Loucy (cell line): ENCODE data around the gene SPATC1L.

Source experiments
- H2AFZ ChIP-seq: fragments of 200-600 bp; sonication (generic); 2 replicates; pipeline ENCODE4 v1.6.0; 2016; ENCODE audit warnings: antibody characterized with exemption, mild to moderate bottlenecking, low read length, moderate library complexity
- H3F3A ChIP-seq: fragments of 200-600 bp; 2 replicates; pipeline ENCODE4 v1.6.0; 2016; ENCODE audit warnings: antibody characterized with exemption, low read depth, mild to moderate bottlenecking
- H3K27me3 ChIP-seq: fragments of 200-600 bp; sonication (generic); 2 replicates; pipeline ENCODE4 v1.6.1; 2014; ENCODE audit warnings: low read length, mild to moderate bottlenecking; ENCODE audit not compliant: insufficient read depth, poor library complexity, severe bottlenecking
- H3K36me3 ChIP-seq: fragments of 200-600 bp; sonication (generic); 2 replicates; pipeline ENCODE4 v1.6.1; 2016; ENCODE audit warnings: low read length; ENCODE audit not compliant: insufficient read depth
- H3K4me1 ChIP-seq: fragments of 200-600 bp; sonication (generic); 2 replicates; pipeline ENCODE4 v1.5.1; 2014; ENCODE audit warnings: low read length, mild to moderate bottlenecking; ENCODE audit not compliant: insufficient read depth, poor library complexity, severe bottlenecking
- H3K4me2 ChIP-seq: fragments of 200-600 bp; sonication (generic); 2 replicates; pipeline ENCODE4 v1.6.0; 2014; ENCODE audit warnings: antibody characterized with exemption, low read length, low read depth, mild to moderate bottlenecking; ENCODE audit not compliant: poor library complexity, severe bottlenecking
- H3K4me3 ChIP-seq: fragments of 200-600 bp; sonication (generic); 2 replicates; pipeline ENCODE4 v1.5.1; 2014; ENCODE audit warnings: low read length, mild to moderate bottlenecking, mixed read lengths; ENCODE audit not compliant: poor library complexity, severe bottlenecking
- H3K79me2 ChIP-seq: fragments of 200-600 bp; sonication (generic); 2 replicates; pipeline ENCODE4 v1.6.1; 2014; ENCODE audit warnings: low read length; ENCODE audit not compliant: insufficient read depth
- H3K9ac ChIP-seq: fragments of 200-600 bp; sonication (generic); 2 replicates; pipeline ENCODE4 v1.6.0; 2014; ENCODE audit warnings: mild to moderate bottlenecking, low read depth, low read length, moderate library complexity; ENCODE audit not compliant: poor library complexity, severe bottlenecking
- H3K9me2 ChIP-seq: fragments of 200-600 bp; sonication (generic); replicated peaks from 2 replicates; pipeline ENCODE4 v1.6.1; 2016; ENCODE audit warnings: low read depth, low read length, mixed read lengths
- H3K9me3 ChIP-seq: fragments of 200-600 bp; sonication (generic); 2 replicates; pipeline ENCODE4 v1.6.1; 2014; ENCODE audit warnings: mild to moderate bottlenecking, antibody characterized with exemption, low read length, low read depth; ENCODE audit not compliant: insufficient read depth
- H4K20me1 ChIP-seq: fragments of 200-600 bp; sonication (generic); 2 replicates; pipeline ENCODE4 v1.6.0; 2014; ENCODE audit warnings: antibody characterized with exemption, low read length, mild to moderate bottlenecking; ENCODE audit not compliant: insufficient read depth, poor library complexity, severe bottlenecking
- EZH2phosphoT487 ChIP-seq: fragments of 200-600 bp; IDR thresholded peaks from 2 replicates; pipeline ENCODE4 v1.6.1; 2018; ENCODE audit warnings: antibody characterized with exemption, mild to moderate bottlenecking, moderate library complexity, borderline replicate concordance
- TF ChIP-seq, protein P1 (sequence below): fragments of 200-600 bp; sonication (generic); conservative IDR thresholded peaks from 2 replicates; pipeline ENCODE4 v1.5.1; 2014; ENCODE audit warnings: mild to moderate bottlenecking, antibody characterized with exemption, low read length

Gene SPATC1L

DNA sequence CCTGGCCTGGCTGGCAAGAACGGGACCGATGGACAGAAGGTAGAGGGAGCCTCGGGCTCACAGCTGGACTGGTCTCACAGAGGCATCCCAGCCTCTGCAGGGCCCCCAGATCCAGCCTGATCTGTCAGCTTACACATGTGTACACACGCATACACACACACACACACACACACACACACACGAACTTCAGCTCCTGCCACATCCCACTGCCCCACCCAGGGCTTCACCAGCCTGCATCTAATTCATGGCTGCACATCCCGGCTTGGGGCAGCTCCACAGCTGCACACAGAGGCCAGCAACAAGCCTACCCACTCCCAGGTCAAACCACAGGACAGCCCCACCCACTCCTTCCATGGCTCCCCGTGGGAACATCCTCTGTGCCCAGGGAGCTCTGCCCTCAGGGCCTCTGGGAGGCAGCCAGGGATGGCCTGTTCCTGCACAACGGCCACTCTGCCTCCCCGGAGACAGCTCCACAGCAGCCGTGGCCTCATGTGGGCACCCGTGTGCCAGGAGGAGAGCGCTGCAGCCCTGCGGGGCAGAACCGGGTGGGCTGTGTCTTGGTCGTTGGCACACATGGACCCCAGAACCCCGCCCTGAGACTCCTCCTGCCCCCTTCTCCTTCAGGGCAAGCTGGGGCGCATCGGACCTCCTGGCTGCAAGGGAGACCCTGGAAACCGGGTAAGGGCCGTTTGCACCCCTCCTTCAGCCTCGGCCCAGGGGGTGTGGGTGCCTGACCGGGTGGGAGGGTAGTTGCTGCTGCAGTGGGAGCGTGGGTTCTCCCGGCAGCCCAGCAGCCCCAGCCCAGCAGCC, 67.3 kb downstream of the SPATC1L start:
- Histone ChIP-seq H3K79me2 (no peaks in the 10 kb centered on the region), H3K36me3 (no peaks in the 10 kb centered on the region), H3F3A (no peaks in the 10 kb centered on the region), H4K20me1 (no peaks in the 10 kb centered on the region), H3K9me2 (no peaks in the 10 kb centered on the region), H3K9ac (no peak overlapping the region), H3K27me3 (no peaks in the 10 kb centered on the region), H3K4me1 (no peaks in the 10 kb centered on the region), H3K9me3 (peaks cover 31% of the 10 kb centered on the region; the same call in 1 of the 2 replicates), H2AFZ (no peak overlapping the region), H3K4me2 (no peak overlapping the region), H3K4me3 (no peak overlapping the region)
- TF ChIP-seq, protein P1, sequence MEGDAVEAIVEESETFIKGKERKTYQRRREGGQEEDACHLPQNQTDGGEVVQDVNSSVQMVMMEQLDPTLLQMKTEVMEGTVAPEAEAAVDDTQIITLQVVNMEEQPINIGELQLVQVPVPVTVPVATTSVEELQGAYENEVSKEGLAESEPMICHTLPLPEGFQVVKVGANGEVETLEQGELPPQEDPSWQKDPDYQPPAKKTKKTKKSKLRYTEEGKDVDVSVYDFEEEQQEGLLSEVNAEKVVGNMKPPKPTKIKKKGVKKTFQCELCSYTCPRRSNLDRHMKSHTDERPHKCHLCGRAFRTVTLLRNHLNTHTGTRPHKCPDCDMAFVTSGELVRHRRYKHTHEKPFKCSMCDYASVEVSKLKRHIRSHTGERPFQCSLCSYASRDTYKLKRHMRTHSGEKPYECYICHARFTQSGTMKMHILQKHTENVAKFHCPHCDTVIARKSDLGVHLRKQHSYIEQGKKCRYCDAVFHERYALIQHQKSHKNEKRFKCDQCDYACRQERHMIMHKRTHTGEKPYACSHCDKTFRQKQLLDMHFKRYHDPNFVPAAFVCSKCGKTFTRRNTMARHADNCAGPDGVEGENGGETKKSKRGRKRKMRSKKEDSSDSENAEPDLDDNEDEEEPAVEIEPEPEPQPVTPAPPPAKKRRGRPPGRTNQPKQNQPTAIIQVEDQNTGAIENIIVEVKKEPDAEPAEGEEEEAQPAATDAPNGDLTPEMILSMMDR = no peak
- no peak for TF ChIP-seq EZH2phosphoT487

DNA sequence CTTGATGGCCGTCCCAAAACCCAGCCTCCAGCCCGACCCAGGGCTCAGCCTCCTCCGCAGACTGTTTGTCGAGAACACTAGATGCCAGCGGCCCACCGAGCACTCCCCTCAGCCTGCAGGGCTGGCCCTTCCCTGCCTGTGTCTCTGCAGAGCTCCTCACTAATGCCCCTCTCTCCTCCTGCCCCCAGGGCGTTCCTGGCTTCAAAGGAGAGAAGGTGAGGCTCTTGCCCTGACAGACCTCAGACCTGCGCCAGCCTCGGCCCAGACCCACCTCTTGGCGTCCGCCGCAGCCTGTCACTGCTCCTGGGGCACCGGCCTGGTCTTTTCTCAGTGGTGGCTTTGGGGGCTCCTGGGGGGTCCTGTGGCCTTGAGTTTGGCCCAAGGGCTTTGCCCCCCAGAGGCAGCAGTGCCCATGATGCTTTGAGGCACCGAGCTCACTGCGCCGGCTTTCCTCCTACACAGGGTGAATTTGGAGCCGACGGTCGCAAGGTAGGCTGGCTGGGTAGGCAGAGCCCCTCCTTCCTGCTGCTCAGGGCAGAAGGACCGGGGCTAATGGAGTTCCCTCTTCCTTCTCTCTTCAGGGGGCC, 68.0 kb downstream of the SPATC1L start:
- Histone ChIP-seq H3K4me3 (no peak overlapping the region), H2AFZ (no peak overlapping the region), H3F3A (no peaks in the 10 kb centered on the region), H3K4me1 (no peaks in the 10 kb centered on the region), H3K36me3 (no peaks in the 10 kb centered on the region), H3K9ac (no peak overlapping the region), H3K9me2 (no peaks in the 10 kb centered on the region), H3K27me3 (no peaks in the 10 kb centered on the region), H4K20me1 (no peaks in the 10 kb centered on the region), H3K9me3 (peaks cover 30% of the 10 kb centered on the region; the same call in 1 of the 2 replicates), H3K79me2 (no peaks in the 10 kb centered on the region), H3K4me2 (no peak overlapping the region)
- TF ChIP-seq, protein P1 = no peak
- TF ChIP-seq EZH2phosphoT487 = no peak

DNA sequence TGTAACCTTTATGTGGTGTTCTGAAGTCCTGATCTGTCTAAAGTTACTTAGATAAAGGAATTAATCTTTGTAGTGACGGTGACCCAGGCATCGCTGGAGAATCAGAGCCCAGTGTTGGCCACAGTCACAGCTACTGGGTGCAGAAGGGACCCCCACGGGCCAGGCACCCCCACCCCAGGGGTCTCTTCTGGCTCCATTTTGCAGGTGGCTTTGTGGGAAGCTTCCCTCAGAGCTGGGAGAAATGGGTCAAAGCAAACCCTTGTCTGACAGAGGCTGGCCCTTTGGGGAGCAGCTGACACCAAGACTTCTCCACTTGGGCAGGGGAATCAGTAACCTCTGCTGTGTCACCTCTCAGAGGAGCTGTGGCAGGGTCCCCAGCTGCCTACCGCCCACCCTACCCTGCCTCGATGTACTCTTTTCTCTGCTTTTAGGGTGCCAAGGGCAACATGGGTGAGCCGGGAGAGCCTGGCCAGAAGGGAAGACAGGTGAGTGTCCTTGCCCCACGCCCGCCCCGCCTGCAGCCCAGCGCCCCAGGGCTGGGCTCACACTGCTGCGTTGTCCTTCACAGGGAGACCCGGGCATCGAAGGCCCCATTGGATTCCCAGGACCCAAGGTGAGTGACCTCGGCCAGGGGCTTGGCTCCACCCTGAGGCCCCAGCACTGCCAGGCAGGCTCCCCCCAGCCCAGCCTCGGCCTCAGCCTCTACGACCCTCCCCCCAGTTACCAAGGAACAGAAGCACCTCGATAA, 68.6 kb downstream of the SPATC1L start:
- Histone ChIP-seq H3K4me1 (no peaks in the 10 kb centered on the region), H4K20me1 (no peaks in the 10 kb centered on the region), H3K27me3 (no peaks in the 10 kb centered on the region), H3K4me3 (no peak overlapping the region), H3K9ac (no peak overlapping the region), H3K4me2 (no peak overlapping the region), H2AFZ (no peak overlapping the region), H3K79me2 (no peaks in the 10 kb centered on the region), H3F3A (no peaks in the 10 kb centered on the region), H3K9me3 (peaks cover 27% of the 10 kb centered on the region; the same call in 1 of the 2 replicates), H3K9me2 (no peaks in the 10 kb centered on the region), H3K36me3 (no peaks in the 10 kb centered on the region)
- TF ChIP-seq, protein P1 = no peak
- no peak for TF ChIP-seq EZH2phosphoT487
